DND-41 (cell line): Measurements from ENCODE around the gene RAI14.

Experiments
- EZH2 ChIP-seq: IDR thresholded peaks from 3 replicates; pipeline ENCODE4 v1.6.1; 2012; ENCODE audit warnings: borderline replicate concordance, low read depth, mild to moderate bottlenecking, moderate library complexity, low read length, inconsistent platforms; ENCODE audit not compliant: severe bottlenecking
- TF ChIP-seq, protein P1 (sequence below): IDR thresholded peaks from 2 replicates; pipeline ENCODE4 v1.5.1; 2012; ENCODE audit warnings: borderline replicate concordance, low read length, moderate library complexity, mild to moderate bottlenecking; ENCODE audit not compliant: poor library complexity, severe bottlenecking; ENCODE audit errors: extremely low read depth

GRCh38 chr5:34703767-34704713 lies 47.9 kb downstream of the RAI14 start:
- TF ChIP-seq, protein P1, sequence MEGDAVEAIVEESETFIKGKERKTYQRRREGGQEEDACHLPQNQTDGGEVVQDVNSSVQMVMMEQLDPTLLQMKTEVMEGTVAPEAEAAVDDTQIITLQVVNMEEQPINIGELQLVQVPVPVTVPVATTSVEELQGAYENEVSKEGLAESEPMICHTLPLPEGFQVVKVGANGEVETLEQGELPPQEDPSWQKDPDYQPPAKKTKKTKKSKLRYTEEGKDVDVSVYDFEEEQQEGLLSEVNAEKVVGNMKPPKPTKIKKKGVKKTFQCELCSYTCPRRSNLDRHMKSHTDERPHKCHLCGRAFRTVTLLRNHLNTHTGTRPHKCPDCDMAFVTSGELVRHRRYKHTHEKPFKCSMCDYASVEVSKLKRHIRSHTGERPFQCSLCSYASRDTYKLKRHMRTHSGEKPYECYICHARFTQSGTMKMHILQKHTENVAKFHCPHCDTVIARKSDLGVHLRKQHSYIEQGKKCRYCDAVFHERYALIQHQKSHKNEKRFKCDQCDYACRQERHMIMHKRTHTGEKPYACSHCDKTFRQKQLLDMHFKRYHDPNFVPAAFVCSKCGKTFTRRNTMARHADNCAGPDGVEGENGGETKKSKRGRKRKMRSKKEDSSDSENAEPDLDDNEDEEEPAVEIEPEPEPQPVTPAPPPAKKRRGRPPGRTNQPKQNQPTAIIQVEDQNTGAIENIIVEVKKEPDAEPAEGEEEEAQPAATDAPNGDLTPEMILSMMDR = no peak
- no peak for TF ChIP-seq EZH2
